A673 (cell line): ENCODE data around the gene EQTN. TPM values are rescaled to one million over a fixed set of nuclear protein-coding genes. Genes with fewer than 3 reads are reported as not detected.

Experiments used
- BruUV-seq: library from RNA; stranded (reverse); fragments of 400-500 nt; replicated peaks from 2 replicates; lab custom pipeline; 2021; lab: Mats Ljungman, UMichigan
- CTCF ChIA-PET: fragments of 300-600 bp; sonication (Branson Sonifier 250); formaldehyde crosslinking; loops from one replicate; lab custom pipeline; 2022; ENCODE audit warnings: antibody characterized with exemption; lab: Charles Lee
- POLR2A ChIA-PET: fragments of 300-600 bp; sonication (Branson Sonifier 250); formaldehyde crosslinking; loops from one replicate; lab custom pipeline; 2022; ENCODE audit warnings: antibody characterized with exemption; ENCODE audit not compliant: low non-redundant PET; lab: Charles Lee
- DNase-seq: peaks from one replicate; pipeline ENCODE4 v3.0.0-alpha.2; 2015; ENCODE audit warnings: low spot score
- H3K27ac ChIP-seq: fragments of 200-600 bp; sonication (generic); 2 replicates; pipeline ENCODE4 v1.5.1; 2016; ENCODE audit warnings: mixed run types, low read depth, mild to moderate bottlenecking, mixed read lengths, antibody characterized with exemption, low read length; ENCODE audit not compliant: poor library complexity, severe bottlenecking
- H3K27me3 ChIP-seq: fragments of 200-600 bp; sonication (generic); replicated peaks from 2 replicates; pipeline ENCODE4 v1.6.1; 2017; ENCODE audit warnings: mixed run types, low read depth, mild to moderate bottlenecking, mixed read lengths, antibody characterized with exemption, low read length; ENCODE audit not compliant: insufficient read depth, poor library complexity
- H3K36me3 ChIP-seq: fragments of 200-600 bp; sonication (generic); 2 replicates; pipeline ENCODE4 v1.6.1; 2016; ENCODE audit warnings: mixed run types, mild to moderate bottlenecking, mixed read lengths, antibody characterized with exemption, low read length; ENCODE audit not compliant: insufficient read depth, poor library complexity, severe bottlenecking
- H3K4me1 ChIP-seq: fragments of 200-600 bp; sonication (generic); 2 replicates; pipeline ENCODE4 v1.6.1; 2017; ENCODE audit warnings: mixed run types, mild to moderate bottlenecking, mixed read lengths, antibody characterized with exemption, low read length; ENCODE audit not compliant: insufficient read depth, poor library complexity, severe bottlenecking
- H3K4me3 ChIP-seq: fragments of 200-600 bp; sonication (generic); 2 replicates; pipeline ENCODE4 v1.5.1; 2016; ENCODE audit warnings: low read depth, mixed run types, mild to moderate bottlenecking, mixed read lengths, low read length; ENCODE audit not compliant: poor library complexity, severe bottlenecking
- H3K9me3 ChIP-seq: fragments of 200-600 bp; sonication (generic); 2 replicates; pipeline ENCODE4 v1.6.1; 2016; ENCODE audit warnings: mixed run types, low read depth, mild to moderate bottlenecking, mixed read lengths, antibody characterized with exemption, low read length; ENCODE audit not compliant: poor library complexity, severe bottlenecking
- EZH2 ChIP-seq: fragments of 200-600 bp; sonication (generic); IDR thresholded peaks from 2 replicates; pipeline ENCODE4 v1.6.1; 2017; ENCODE audit warnings: borderline replicate concordance, low read depth, mild to moderate bottlenecking, mixed read lengths, antibody characterized with exemption, low read length; ENCODE audit not compliant: poor library complexity, severe bottlenecking
- intact Hi-C: fragments of 100-400 bp; cut with micrococcal nuclease; formaldehyde crosslinking; loops from one replicate; pipeline ENCODE4 v1.10.0; 2022; ENCODE audit not compliant: unreplicated experiment
- total RNA-seq: library from RNA; stranded (reverse); gene quantifications from 2 replicates; pipeline ENCODE4 v1.2.3, GENCODE V29; 2021
- TF ChIP-seq, protein P1 (sequence below): fragments of 300-800, 200-600 bp; sonication (generic); conservative IDR thresholded peaks from 2 replicates; pipeline ENCODE4 v1.5.1; 2017; ENCODE audit warnings: low read depth, mild to moderate bottlenecking, antibody characterized with exemption, low read length, moderate library complexity, mixed read lengths

EQTN gene
- total RNA-seq, 1 experiment from 2014 or later = not detected

DNA sequence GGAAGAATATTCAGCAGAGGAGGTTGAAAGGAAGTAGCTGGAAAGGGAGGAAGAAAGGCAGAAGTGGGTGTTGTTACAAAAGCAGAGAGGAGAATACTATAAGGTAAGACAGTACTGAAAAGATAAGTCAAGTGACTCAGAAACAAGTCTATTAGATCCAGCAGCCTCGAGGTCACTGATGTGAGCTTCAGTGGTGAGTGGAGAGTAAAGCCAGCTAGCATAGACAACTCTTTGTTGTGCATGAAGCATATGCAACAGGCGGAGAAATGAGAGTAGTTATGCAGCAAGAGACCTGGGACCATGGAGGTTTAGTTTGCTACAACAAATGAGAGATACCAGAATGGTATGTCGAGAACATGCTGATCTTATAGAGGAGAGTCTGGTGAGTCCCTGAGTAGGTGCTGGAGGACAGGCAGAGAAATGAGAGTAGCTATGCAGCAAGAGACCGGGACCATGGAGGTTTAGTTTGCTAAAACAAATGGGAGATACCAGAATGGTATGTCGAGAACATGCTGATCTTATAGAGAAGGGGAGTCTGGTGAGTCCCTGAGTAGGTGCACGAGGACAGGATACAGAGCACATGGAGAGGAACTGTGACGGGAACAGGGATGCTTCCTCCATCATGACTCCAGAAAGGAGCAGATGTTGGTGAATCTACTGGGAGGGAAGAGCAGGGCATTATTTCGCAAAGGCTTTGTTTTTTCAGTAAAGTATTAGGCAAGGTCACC, 36.0 kb downstream of the EQTN start:
- H3K4me3 ChIP-seq = no peak overlapping the region
- H3K27ac ChIP-seq = no peak overlapping the region
- no peaks in the 10 kb centered on the region for H3K4me1 ChIP-seq
- no peaks in the 10 kb centered on the region for H3K27me3 ChIP-seq
- CTCF ChIA-PET = no interaction called here
- H3K36me3 ChIP-seq = no peaks in the 10 kb centered on the region
- BruUV-seq = no TSS peak
- no peak for DNase-seq
- POLR2A ChIA-PET = no interaction called here
- H3K9me3 ChIP-seq = no peaks in the 10 kb centered on the region
- intact Hi-C loops = no loop called here
- TF ChIP-seq, protein P1, sequence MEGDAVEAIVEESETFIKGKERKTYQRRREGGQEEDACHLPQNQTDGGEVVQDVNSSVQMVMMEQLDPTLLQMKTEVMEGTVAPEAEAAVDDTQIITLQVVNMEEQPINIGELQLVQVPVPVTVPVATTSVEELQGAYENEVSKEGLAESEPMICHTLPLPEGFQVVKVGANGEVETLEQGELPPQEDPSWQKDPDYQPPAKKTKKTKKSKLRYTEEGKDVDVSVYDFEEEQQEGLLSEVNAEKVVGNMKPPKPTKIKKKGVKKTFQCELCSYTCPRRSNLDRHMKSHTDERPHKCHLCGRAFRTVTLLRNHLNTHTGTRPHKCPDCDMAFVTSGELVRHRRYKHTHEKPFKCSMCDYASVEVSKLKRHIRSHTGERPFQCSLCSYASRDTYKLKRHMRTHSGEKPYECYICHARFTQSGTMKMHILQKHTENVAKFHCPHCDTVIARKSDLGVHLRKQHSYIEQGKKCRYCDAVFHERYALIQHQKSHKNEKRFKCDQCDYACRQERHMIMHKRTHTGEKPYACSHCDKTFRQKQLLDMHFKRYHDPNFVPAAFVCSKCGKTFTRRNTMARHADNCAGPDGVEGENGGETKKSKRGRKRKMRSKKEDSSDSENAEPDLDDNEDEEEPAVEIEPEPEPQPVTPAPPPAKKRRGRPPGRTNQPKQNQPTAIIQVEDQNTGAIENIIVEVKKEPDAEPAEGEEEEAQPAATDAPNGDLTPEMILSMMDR = no peak
- no peak for TF ChIP-seq EZH2

DNA sequence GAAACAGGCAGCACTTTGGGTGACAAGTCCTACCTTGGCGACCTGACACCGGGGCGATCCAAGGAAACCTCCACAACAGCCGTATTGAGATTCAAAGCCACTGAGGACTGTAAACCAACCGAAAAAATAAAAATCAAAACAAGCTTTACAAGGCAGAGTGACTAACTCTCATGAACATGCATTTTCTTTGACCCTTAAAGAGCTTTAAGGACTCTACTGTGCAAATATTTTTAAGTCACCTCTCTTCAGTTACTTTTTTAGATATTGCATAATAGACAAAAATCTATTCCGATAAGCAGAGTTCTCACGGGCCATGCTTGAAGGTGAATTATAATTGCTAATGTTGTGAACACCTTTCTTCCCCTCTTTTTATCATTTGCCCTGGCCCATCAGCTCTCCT, 38.3 kb downstream of the EQTN start:
- Histone ChIP-seq H3K4me3 (no peak overlapping the region), H3K27me3 (no peaks in the 10 kb centered on the region), H3K4me1 (no peaks in the 10 kb centered on the region), H3K27ac (no peak overlapping the region), H3K36me3 (no peaks in the 10 kb centered on the region), H3K9me3 (no peaks in the 10 kb centered on the region)
- no TSS peak for BruUV-seq
- no peak for DNase-seq
- ChIA-PET CTCF (no interaction called here), POLR2A (no interaction called here)
- intact Hi-C loops = no loop called here
- no peak for TF ChIP-seq EZH2
- TF ChIP-seq, protein P1 = no peak

DNA sequence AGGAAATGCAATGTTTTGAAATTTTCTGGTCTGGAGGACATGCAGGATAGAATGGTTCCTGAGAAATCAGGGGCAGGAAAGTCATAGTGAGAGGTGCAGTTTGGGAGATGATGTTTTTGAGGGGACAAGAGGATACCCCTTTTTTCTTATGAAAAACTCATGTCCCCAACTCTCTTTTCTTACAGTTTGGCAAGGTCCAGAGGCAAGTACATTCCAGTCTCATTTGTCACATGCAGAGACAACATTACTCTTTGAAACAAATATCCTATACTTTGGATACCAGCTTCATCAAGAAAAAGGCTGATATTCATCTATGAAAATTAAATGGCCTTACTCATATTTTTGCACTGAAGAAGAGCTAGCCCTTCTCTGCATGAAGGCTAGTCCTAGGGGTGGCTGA, 48.2 kb downstream of the EQTN start:
- H3K27ac ChIP-seq = no peak overlapping the region
- H3K4me3 ChIP-seq = no peak overlapping the region
- H3K27me3 ChIP-seq = no peaks in the 10 kb centered on the region
- intact Hi-C loops = no loop called here
- CTCF ChIA-PET = no interaction called here
- H3K9me3 ChIP-seq = no peaks in the 10 kb centered on the region
- no peak for TF ChIP-seq EZH2
- TF ChIP-seq, protein P1 = no peak
- H3K36me3 ChIP-seq = no peaks in the 10 kb centered on the region
- no peak for DNase-seq
- no peaks in the 10 kb centered on the region for H3K4me1 ChIP-seq
- POLR2A ChIA-PET = no interaction called here
- no TSS peak for BruUV-seq
